Measurements from ENCODE around the gene MARVELD1. TPM values are rescaled to one million over a fixed set of nuclear protein-coding genes. Genes with fewer than 3 reads are reported as not detected.

The MARVELD1 gene
- total and polyA plus RNA-seq, 2 of the 13 experiments (the other 11 are each of a cell fraction or from before 2014, with no cell fraction given): not detected

DNA sequence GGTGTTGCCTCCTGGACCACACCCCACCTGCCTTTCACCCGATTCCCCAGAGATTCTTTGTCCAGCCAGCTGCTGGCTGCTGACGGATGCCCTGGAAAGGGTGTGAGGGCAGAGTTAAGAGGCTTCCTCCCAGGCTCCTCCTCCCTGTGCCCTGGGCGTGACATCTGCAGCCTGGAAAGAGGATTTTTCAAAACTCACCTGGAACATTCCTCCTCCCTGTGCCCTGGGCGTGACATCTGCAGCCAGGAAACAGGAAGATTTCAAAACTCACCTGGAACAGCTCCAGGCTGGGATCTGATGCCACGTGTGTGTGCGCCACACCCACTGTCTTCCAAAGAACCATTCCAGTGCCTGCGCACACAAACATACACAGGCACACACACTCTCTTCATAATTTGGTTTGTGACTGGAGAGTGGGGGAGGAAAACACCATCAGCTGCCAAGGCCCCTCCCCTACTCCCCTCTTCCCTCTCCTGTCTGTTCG is 5.2 kb downstream of the MARVELD1 start (continued):
- TF ChIP-seq, protein P1, sequence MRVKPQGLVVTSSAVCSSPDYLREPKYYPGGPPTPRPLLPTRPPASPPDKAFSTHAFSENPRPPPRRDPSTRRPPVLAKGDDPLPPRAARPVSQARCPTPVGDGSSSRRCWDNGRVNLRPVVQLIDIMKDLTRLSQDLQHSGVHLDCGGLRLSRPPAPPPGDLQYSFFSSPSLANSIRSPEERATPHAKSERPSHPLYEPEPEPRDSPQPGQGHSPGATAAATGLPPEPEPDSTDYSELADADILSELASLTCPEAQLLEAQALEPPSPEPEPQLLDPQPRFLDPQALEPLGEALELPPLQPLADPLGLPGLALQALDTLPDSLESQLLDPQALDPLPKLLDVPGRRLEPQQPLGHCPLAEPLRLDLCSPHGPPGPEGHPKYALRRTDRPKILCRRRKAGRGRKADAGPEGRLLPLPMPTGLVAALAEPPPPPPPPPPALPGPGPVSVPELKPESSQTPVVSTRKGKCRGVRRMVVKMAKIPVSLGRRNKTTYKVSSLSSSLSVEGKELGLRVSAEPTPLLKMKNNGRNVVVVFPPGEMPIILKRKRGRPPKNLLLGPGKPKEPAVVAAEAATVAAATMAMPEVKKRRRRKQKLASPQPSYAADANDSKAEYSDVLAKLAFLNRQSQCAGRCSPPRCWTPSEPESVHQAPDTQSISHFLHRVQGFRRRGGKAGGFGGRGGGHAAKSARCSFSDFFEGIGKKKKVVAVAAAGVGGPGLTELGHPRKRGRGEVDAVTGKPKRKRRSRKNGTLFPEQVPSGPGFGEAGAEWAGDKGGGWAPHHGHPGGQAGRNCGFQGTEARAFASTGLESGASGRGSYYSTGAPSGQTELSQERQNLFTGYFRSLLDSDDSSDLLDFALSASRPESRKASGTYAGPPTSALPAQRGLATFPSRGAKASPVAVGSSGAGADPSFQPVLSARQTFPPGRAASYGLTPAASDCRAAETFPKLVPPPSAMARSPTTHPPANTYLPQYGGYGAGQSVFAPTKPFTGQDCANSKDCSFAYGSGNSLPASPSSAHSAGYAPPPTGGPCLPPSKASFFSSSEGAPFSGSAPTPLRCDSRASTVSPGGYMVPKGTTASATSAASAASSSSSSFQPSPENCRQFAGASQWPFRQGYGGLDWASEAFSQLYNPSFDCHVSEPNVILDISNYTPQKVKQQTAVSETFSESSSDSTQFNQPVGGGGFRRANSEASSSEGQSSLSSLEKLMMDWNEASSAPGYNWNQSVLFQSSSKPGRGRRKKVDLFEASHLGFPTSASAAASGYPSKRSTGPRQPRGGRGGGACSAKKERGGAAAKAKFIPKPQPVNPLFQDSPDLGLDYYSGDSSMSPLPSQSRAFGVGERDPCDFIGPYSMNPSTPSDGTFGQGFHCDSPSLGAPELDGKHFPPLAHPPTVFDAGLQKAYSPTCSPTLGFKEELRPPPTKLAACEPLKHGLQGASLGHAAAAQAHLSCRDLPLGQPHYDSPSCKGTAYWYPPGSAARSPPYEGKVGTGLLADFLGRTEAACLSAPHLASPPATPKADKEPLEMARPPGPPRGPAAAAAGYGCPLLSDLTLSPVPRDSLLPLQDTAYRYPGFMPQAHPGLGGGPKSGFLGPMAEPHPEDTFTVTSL (CRISPR knock-in tag; IDR thresholded peaks at IDR 0.05; ENCODE audit: borderline replicate concordance): no peak
- no peak for TF ChIP-seq ZNF562 (CRISPR knock-in tag; IDR thresholded peaks at IDR 0.05; ENCODE audit: borderline replicate concordance)
- TF ChIP-seq ESRRA (CRISPR knock-in tag; IDR thresholded peaks at IDR 0.05; ENCODE audit: low read depth): no peak
- TF ChIP-seq, protein P2, sequence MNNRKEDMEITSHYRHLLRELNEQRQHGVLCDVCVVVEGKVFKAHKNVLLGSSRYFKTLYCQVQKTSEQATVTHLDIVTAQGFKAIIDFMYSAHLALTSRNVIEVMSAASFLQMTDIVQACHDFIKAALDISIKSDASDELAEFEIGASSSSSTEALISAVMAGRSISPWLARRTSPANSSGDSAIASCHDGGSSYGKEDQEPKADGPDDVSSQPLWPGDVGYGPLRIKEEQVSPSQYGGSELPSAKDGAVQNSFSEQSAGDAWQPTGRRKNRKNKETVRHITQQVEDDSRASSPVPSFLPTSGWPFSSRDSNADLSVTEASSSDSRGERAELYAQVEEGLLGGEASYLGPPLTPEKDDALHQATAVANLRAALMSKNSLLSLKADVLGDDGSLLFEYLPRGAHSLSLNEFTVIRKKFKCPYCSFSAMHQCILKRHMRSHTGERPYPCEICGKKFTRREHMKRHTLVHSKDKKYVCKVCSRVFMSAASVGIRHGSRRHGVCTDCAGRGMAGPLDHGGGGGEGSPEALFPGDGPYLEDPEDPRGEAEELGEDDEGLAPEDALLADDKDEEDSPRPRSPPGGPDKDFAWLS (CRISPR knock-in tag; IDR thresholded peaks at IDR 0.05; ENCODE audit: borderline replicate concordance): no peak
- TF ChIP-seq KLF9 (CRISPR knock-in tag; IDR thresholded peaks at IDR 0.05; ENCODE audit: low read depth): peak; percentile 82; the same call in 1 of the 2 replicates
- peak; percentile 44; the same call in 1 of the 2 replicates for TF ChIP-seq SP5 (CRISPR knock-in tag; IDR thresholded peaks at IDR 0.05; ENCODE audit: borderline replicate concordance, low read depth)
- no peak for TF ChIP-seq NAIF1 (CRISPR knock-in tag; IDR thresholded peaks at IDR 0.05; ENCODE audit: borderline replicate concordance)
- no peak for TF ChIP-seq ELF4 (CRISPR knock-in tag; IDR thresholded peaks at IDR 0.05; ENCODE audit: borderline replicate concordance)
- TF ChIP-seq, protein P3, sequence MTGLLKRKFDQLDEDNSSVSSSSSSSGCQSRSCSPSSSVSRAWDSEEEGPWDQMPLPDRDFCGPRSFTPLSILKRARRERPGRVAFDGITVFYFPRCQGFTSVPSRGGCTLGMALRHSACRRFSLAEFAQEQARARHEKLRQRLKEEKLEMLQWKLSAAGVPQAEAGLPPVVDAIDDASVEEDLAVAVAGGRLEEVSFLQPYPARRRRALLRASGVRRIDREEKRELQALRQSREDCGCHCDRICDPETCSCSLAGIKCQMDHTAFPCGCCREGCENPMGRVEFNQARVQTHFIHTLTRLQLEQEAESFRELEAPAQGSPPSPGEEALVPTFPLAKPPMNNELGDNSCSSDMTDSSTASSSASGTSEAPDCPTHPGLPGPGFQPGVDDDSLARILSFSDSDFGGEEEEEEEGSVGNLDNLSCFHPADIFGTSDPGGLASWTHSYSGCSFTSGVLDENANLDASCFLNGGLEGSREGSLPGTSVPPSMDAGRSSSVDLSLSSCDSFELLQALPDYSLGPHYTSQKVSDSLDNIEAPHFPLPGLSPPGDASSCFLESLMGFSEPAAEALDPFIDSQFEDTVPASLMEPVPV (CRISPR knock-in tag; IDR thresholded peaks at IDR 0.05): no peak
- TF ChIP-seq, protein P4, sequence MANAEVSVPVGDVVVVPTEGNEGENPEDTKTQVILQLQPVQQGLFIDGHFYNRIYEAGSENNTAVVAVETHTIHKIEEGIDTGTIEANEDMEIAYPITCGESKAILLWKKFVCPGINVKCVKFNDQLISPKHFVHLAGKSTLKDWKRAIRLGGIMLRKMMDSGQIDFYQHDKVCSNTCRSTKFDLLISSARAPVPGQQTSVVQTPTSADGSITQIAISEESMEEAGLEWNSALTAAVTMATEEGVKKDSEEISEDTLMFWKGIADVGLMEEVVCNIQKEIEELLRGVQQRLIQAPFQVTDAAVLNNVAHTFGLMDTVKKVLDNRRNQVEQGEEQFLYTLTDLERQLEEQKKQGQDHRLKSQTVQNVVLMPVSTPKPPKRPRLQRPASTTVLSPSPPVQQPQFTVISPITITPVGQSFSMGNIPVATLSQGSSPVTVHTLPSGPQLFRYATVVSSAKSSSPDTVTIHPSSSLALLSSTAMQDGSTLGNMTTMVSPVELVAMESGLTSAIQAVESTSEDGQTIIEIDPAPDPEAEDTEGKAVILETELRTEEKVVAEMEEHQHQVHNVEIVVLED (CRISPR knock-in tag; IDR thresholded peaks at IDR 0.05; ENCODE audit: borderline replicate concordance): no peak
- TF ChIP-seq, protein P5, sequence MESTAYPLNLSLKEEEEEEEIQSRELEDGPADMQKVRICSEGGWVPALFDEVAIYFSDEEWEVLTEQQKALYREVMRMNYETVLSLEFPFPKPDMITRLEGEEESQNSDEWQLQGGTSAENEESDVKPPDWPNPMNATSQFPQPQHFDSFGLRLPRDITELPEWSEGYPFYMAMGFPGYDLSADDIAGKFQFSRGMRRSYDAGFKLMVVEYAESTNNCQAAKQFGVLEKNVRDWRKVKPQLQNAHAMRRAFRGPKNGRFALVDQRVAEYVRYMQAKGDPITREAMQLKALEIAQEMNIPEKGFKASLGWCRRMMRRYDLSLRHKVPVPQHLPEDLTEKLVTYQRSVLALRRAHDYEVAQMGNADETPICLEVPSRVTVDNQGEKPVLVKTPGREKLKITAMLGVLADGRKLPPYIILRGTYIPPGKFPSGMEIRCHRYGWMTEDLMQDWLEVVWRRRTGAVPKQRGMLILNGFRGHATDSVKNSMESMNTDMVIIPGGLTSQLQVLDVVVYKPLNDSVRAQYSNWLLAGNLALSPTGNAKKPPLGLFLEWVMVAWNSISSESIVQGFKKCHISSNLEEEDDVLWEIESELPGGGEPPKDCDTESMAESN (CRISPR knock-in tag; conservative IDR thresholded peaks at IDR 0.05): no peak
- TF ChIP-seq ZNF746 (CRISPR knock-in tag; IDR thresholded peaks at IDR 0.05): no peak
- TF ChIP-seq MEIS2 (CRISPR knock-in tag; IDR thresholded peaks at IDR 0.05): no peak
- 0 out of 2 replicates have a peak, but pooled peaks have one; percentile 51 for TF ChIP-seq MXD4 (CRISPR knock-in tag; IDR thresholded peaks at IDR 0.05)
- no peak for TF ChIP-seq KDM5B (CRISPR knock-in tag; IDR thresholded peaks at IDR 0.05; ENCODE audit: borderline replicate concordance)

All from HepG2 (cell line).